Hepatocyte (in vitro differentiated cells): ENCODE data around the gene INTU.
"Not testable (repeated sequence)": the region's sequence is repeated elsewhere in the genome, so short reads cannot be mapped to it uniquely, and the experiment has no call there.

Experiments used
- EZH2 ChIP-seq: fragments of 200-600 bp; sonication (generic); IDR thresholded peaks from 2 replicates; pipeline ENCODE4 v1.6.1; 2016; ENCODE audit warnings: antibody characterized with exemption, mild to moderate bottlenecking, borderline replicate concordance
- EZH2phosphoT487 ChIP-seq: fragments of 200-600 bp; sonication (generic); IDR thresholded peaks from one replicate; pipeline ENCODE4 v1.6.1; 2018; ENCODE audit warnings: antibody characterized with exemption, mild to moderate bottlenecking, low read depth, moderate library complexity; ENCODE audit not compliant: unreplicated experiment, severe bottlenecking

GRCh38 chr4:127589153-127589552 is 43.6 kb upstream of the INTU start:
- not testable (repeated sequence) for TF ChIP-seq EZH2phosphoT487, EZH2
